Activated T-helper 17 cell treated with anti-CD3 and anti-CD28 coated beads, Interleukin-2, amount 50 U/mL, for 72 hours (primary cell): ENCODE measurements around the gene TBC1D22B. TPM values are rescaled to one million over a fixed set of nuclear protein-coding genes. Genes with fewer than 3 reads are reported as not detected.

ENCODE experiments used
- ATAC-seq: fragments of 150-1000 bp; cut with Tn5 transposase; replicated peaks from 2 replicates; pipeline ENCODE4 v1.10.0; 2021; ENCODE audit warnings: mild to moderate bottlenecking, moderate library complexity
- H3K27ac Mint-ChIP-seq: one replicate; pipeline ENCODE4 v1.8.0; 2022; ENCODE audit warnings: mixed read lengths
- H3K27me3 Mint-ChIP-seq: one replicate; pipeline ENCODE4 v1.8.0; 2022; ENCODE audit warnings: mixed read lengths
- H3K36me3 Mint-ChIP-seq: one replicate; pipeline ENCODE4 v1.8.0; 2022; ENCODE audit warnings: low read depth, mild to moderate bottlenecking, mixed read lengths
- H3K4me1 Mint-ChIP-seq: one replicate; pipeline ENCODE4 v1.8.0; 2022; ENCODE audit warnings: mixed read lengths
- H3K4me3 Mint-ChIP-seq: one replicate; pipeline ENCODE4 v1.8.0; 2022; ENCODE audit warnings: mild to moderate bottlenecking, mixed read lengths
- H3K9me3 Mint-ChIP-seq: one replicate; pipeline ENCODE4 v1.8.0; 2022; ENCODE audit warnings: mixed read lengths
- total RNA-seq, 2 donors: library from RNA; stranded (reverse); gene quantifications; one replicate each; pipeline ENCODE4 v1.2.3, GENCODE V29; 2022

Gene TBC1D22B
- total RNA-seq, 2 donors from 2014 or later = 11.4 to 12.2 TPM

DNA sequence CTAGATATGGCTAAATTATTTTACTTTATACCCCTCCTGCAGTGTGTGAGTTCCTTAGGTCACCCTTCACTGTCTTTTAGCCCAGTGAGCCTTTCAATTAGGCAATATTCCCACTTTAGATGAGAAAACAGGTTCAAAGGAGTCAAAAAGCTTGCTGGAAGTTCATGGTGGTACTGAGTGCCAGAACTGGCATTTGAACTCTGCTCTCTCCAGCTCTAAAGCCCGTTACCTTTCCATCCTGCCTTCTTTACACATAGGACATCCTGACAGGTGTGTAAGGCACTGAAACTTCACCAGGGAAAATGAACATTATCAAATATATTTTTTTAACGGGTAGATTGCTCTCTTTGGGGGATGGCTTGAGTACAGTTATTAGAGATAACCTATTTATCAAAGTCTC lies 11.5 kb downstream of the TBC1D22B start:
- Mint-ChIP-seq H3K9me3 (no peaks in the 10 kb centered on the region), H3K4me3 (no peak overlapping the region), H3K4me1 (peaks cover 36% of the 10 kb centered on the region), H3K27me3 (no peaks in the 10 kb centered on the region), H3K36me3 (peaks cover 46% of the 10 kb centered on the region), H3K27ac (no peak overlapping the region)
- no peak for ATAC-seq

DNA sequence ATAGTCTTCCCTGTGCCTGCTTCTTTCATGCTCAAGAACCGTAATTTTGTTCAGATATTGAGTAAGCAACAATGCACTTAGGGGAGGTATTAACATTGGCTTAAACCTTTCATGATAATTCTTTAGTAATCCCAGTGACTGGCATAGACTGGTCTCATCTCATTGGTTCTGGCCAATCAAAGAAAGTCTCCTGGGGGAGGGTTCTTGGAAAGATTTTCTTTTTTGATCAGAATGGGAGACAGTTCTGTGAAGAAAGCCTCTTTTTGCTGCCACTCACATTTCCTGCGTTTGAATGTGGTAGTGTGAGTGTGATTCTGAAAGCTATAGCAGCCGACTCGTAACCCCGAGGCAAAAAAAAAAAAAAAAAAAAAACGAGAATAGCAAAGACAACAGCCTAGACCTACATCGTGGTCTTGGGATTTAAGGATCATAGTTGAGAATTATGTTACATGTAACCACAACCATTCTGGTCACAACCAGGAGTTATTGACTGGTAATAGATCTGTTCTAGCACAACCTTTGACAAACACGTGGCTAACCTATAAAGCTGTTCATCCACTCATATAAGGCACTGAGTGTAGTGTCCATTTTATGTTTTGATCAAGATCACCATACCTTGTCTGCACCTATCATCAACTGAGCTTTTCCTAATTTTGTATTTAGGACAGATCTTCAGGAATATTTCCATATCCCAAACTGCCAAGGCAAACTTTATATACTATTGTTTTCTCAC lies 15.4 kb downstream of the TBC1D22B start:
- H3K27ac Mint-ChIP-seq = peak overlapping the region; percentile 69
- no peaks in the 10 kb centered on the region for H3K9me3 Mint-ChIP-seq
- H3K4me3 Mint-ChIP-seq = peak overlapping the region; percentile 66
- peaks cover 49% of the 10 kb centered on the region for H3K36me3 Mint-ChIP-seq
- ATAC-seq = peak; percentile 80
- peaks cover 34% of the 10 kb centered on the region for H3K4me1 Mint-ChIP-seq
- no peaks in the 10 kb centered on the region for H3K27me3 Mint-ChIP-seq

DNA sequence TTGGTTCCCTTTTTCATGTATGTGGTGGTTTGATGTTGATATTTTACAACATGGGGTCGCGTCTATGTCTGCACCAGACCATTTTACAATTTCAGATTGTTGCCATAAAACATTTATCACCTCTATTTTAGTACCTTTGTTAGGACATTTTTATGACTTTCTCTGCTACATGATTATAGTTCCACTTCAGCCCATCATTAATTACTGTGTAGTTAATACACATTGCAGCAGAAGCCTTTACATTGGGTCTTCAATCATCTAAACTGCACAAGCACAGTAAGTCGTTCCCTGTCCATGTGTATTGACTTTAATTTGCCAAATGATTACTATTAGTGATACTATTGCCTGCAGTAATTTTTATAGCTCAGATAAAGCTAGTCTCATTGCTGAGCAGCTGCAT lies 16.1 kb downstream of the TBC1D22B start:
- H3K9me3 Mint-ChIP-seq = no peaks in the 10 kb centered on the region
- peak overlapping the region; percentile 69 for H3K27ac Mint-ChIP-seq
- H3K36me3 Mint-ChIP-seq = peaks cover 42% of the 10 kb centered on the region
- peaks cover 34% of the 10 kb centered on the region for H3K4me1 Mint-ChIP-seq
- H3K27me3 Mint-ChIP-seq = no peaks in the 10 kb centered on the region
- no peak for ATAC-seq
- peak overlapping the region; percentile 66 for H3K4me3 Mint-ChIP-seq

DNA sequence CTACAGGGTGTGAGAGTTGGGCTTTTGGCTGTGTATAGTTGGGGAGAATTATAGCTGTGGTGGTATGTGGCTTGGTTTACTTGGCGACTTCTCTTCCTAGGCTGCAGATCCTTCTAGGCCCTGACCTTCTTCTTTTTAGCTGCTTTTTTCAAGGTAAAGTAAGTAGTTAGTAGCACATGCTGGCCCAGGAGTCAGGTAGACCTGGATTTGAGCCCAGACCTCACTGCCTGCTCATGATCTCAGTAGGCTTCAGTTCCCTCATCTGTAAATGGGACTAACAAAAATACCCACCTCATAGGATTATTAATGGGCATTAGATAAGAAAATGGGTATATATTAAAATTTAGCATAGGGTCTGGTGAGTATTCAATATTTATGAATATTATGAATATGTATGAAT lies 17.8 kb downstream of the TBC1D22B start:
- Mint-ChIP-seq H3K27me3 (no peaks in the 10 kb centered on the region), H3K4me1 (peaks cover 35% of the 10 kb centered on the region), H3K36me3 (peaks cover 43% of the 10 kb centered on the region), H3K4me3 (no peak overlapping the region), H3K9me3 (no peaks in the 10 kb centered on the region), H3K27ac (no peak overlapping the region)
- no peak for ATAC-seq

DNA sequence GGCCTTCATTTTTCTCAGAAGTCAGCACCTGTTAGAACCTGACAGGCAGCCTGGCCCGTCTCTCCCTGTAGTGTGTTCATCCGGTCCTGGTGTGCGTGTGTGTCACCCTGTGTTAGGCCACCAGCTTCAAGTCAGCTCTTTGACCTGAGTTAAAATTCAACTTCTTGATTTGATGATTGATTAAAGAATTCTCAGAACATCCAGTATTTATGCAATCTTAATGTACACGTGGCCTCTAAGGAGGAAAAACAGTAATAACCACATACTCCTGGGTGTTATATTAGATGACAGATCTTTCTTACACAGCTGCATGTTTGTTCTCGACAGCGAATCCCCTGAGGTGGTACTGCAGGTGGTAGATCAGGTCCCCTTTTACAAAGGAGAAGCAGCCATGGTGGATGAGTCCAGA lies 19.4 kb downstream of the TBC1D22B start:
- Mint-ChIP-seq H3K27me3 (no peaks in the 10 kb centered on the region), H3K27ac (no peak overlapping the region), H3K9me3 (no peaks in the 10 kb centered on the region), H3K4me3 (no peak overlapping the region), H3K36me3 (peaks cover 49% of the 10 kb centered on the region), H3K4me1 (peaks cover 35% of the 10 kb centered on the region)
- no peak for ATAC-seq

DNA sequence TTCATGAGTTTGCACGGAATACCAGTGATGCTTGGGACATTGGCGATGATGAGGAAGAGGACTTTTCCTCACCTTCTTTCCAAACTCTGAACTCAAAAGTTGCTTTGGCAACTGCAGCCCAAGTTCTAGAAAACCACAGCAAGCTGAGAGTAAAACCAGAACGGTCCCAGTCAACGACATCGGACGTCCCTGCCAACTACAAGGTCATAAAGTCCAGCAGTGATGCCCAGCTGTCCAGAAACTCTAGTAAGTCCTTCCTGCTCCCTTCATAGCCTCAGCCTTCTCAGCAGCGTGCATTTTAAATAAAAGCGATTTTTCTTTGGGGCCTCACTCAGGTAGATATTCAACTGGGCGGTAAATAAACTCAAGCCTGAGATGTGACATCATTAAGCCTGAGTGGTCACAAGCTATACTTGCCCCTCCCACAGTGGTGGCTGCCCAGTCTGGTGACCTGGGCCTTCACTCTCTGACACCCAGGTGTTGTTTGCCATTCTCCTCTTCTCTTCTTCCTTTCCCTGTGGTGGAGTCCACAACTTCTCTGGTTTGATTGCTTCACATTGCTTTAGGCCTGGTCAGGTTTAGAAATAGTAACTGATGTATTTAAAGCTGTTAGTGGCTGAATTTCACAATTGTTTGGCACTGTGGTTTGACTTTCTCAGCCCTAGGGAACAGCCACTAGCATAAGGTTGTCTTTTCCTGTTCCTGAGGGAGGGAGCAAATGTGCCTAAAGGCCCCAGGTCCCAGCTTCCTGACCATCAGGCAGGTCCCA lies 22.0 kb downstream of the TBC1D22B start:
- Mint-ChIP-seq H3K9me3 (no peaks in the 10 kb centered on the region), H3K27me3 (no peaks in the 10 kb centered on the region), H3K36me3 (peaks cover 60% of the 10 kb centered on the region), H3K4me1 (peaks cover 21% of the 10 kb centered on the region), H3K27ac (peak overlapping the region; percentile 58), H3K4me3 (no peak overlapping the region)
- ATAC-seq = no peak

DNA sequence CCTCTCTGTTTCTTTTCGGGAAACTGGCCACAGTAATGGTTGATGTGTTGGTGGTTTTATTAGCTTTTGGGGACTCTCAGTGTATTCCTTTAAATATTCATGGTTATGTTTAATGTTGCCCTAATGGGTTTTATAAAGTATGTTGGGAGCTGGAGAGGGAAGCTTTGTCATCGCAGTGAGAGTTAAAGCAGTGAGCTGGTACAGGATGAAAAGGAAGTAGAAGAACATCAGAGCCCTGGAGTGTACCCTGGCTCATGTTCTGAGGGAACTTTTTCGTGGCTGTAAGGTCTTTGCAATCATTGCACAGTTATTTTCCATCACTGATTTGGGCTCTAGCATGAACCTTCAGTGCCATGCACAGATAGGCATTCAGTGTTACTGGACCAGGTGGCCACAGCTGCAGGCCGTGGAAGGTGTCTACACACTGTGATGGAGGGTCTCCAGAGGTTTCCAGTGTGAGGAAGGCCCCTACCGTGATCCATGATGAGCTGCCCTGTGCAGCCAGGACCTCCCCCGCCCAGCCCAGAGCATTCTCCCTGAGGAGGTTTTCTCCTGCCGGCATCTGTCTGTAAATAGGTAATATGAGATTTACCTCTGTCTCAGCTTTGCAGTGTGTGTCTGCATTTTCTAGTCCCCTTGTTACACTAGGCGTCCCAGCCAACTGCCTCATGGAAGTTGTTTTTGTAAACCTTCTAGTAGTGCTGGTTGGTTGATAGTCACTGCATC lies 22.8 kb downstream of the TBC1D22B start:
- Mint-ChIP-seq H3K4me1 (peaks cover 17% of the 10 kb centered on the region), H3K27me3 (no peaks in the 10 kb centered on the region), H3K4me3 (no peak overlapping the region), H3K9me3 (no peaks in the 10 kb centered on the region), H3K27ac (peak overlapping the region; percentile 58), H3K36me3 (peaks cover 66% of the 10 kb centered on the region)
- ATAC-seq = no peak

DNA sequence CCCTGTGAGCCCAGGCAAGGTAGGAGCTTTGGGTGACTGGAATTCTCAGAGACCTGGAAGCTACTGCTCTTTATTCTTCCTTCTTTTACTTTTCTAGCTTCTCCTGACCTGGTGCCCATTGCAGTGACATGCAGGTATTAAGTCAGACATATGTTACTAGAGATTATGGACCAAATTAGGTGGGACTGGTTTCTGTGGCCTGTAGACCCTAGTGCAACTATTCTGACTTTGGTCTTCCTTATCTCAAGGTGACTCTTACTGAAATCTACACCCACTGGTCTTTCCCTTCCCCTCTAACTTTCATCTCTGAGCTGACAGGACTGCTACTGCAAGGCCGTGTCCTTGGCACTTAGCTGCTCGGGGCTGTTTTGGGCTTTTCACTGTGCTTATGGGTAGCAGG lies 24.8 kb downstream of the TBC1D22B start:
- no peaks in the 10 kb centered on the region for H3K9me3 Mint-ChIP-seq
- ATAC-seq = no peak
- peak overlapping the region; percentile 13 for H3K27ac Mint-ChIP-seq
- H3K36me3 Mint-ChIP-seq = peaks cover 85% of the 10 kb centered on the region
- H3K27me3 Mint-ChIP-seq = no peaks in the 10 kb centered on the region
- no peak overlapping the region for H3K4me3 Mint-ChIP-seq
- H3K4me1 Mint-ChIP-seq = peaks cover 9% of the 10 kb centered on the region

DNA sequence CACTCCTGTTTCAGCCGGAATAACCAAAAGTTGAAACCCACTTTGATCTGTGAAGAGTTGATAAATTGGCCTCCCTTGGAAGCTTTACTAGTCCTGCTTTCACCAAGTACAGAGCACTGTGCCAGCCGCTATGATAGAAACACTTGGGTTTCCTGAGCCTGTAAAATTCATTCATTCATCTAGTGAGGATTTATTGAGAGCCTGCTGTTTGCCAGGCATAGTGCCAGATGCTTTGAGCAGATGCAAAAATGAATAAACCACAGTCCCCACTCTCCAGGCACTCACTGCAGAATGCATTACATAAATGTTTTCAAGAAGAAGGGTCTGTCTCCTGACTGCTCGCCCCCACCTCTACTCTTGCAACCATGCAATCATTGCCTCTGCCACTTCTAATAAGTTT lies 25.7 kb downstream of the TBC1D22B start:
- Mint-ChIP-seq H3K4me3 (no peak overlapping the region), H3K4me1 (peaks cover 18% of the 10 kb centered on the region), H3K27ac (no peak overlapping the region), H3K9me3 (no peaks in the 10 kb centered on the region), H3K36me3 (peaks cover 94% of the 10 kb centered on the region), H3K27me3 (no peaks in the 10 kb centered on the region)
- no peak for ATAC-seq

DNA sequence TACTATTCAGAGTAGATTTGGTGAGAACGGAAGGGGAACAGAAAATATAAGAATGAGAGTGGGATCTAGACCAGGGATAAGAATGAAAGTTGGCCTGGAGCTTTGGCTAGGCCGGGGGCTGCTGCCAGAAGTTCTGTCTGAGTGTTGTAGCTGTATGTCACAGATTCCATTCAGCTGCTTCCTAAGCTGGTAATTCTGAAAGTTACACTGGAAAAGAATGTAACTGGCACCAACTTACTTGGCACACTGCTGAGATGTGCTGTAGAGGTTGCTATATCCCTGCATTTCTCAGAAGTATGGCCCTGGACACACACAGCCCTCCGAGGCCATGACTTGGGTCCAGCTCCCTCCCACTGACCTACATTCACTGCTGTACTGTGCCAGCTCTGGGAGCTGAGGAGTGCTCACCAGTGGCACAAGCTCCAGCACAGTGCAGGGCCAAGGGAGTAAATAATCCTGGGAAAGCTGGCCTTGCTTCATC lies 26.1 kb downstream of the TBC1D22B start:
- Mint-ChIP-seq H3K9me3 (no peaks in the 10 kb centered on the region), H3K4me1 (peaks cover 20% of the 10 kb centered on the region), H3K27ac (no peak overlapping the region), H3K27me3 (no peaks in the 10 kb centered on the region), H3K36me3 (peaks cover 95% of the 10 kb centered on the region), H3K4me3 (no peak overlapping the region)
- no peak for ATAC-seq

DNA sequence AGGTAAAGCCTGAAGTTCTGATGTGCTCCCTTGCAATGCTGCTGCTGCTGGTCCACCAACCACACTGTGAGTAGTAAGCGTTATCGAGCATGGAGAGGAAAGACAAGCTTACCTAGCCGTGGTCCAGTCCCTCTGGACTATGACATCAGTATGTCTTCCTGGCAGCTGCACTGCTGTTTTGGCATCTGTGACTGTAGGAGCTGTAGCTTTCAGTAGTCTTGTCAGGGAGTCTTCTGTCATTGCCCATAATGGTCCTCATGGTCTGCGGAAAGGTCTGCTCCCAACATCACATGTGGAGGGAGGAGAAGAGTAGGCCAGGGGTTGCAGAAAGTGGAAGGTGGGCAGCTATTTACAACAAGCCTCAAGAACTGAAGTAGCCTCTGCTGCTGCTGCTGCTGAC lies 27.2 kb downstream of the TBC1D22B start:
- Mint-ChIP-seq H3K4me3 (no peak overlapping the region), H3K4me1 (peaks cover 26% of the 10 kb centered on the region)

DNA sequence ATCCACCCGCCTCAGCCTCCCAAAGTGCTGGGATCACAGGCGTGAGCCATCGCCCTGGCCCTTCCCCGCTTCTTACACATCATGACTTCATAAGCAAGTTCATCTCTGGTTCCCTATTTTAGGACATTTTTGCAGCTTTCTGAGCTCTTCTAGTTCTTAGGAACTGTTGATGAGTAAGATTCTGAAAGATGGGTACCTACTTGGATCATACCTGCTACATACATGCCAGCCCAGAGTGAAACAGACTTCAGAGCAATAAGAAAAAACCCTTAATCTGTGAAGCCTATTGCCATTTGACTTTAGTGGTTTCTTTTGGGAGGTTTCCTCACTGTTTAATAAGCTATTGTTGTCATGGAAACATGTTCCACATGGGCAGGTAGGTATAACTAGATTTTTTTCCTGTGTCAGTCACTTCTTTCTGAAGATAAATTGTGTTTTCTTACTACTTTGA lies 28.3 kb downstream of the TBC1D22B start:
- Mint-ChIP-seq H3K36me3 (peaks cover 84% of the 10 kb centered on the region), H3K9me3 (no peaks in the 10 kb centered on the region), H3K27ac (peak overlapping the region; percentile 41), H3K27me3 (no peaks in the 10 kb centered on the region), H3K4me1 (peaks cover 31% of the 10 kb centered on the region), H3K4me3 (no peak overlapping the region)
- ATAC-seq = peak; percentile 9

More for the DNA sequence above, 27.2 kb downstream of the TBC1D22B start:
- H3K9me3 Mint-ChIP-seq = no peaks in the 10 kb centered on the region
- no peaks in the 10 kb centered on the region for H3K27me3 Mint-ChIP-seq
- no peak overlapping the region for H3K27ac Mint-ChIP-seq
- peaks cover 85% of the 10 kb centered on the region for H3K36me3 Mint-ChIP-seq
- no peak for ATAC-seq

DNA sequence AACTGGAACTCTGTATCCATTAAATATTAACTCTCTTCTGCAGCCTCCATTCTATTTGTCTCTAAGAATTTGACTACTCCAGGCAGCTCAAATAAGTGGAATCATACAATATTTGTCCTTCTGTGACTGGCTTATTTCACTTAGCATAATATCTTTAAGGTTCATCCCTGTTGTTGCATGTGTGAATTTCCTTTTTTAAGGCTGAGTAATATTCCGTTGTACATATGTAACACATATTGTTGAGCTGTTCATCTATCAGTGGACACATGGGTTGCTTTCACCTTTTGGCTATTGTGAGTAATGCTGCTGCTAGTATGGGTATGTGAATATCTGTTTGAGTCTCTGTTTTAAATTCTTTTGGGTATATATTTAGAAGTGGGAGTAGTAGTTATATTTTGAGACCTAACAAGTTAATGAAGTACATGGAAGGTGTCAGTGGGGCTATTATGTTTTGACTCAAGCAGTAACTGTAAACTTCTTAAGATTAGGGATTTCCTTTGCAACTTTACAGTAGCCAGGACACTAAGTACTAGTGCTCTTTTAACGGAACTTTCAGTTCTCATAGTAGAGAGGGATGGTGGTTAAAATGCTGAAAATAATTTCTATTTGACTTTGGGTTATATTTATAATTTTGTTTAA lies 30.1 kb downstream of the TBC1D22B start:
- no peaks in the 10 kb centered on the region for H3K9me3 Mint-ChIP-seq
- no peak overlapping the region for H3K4me3 Mint-ChIP-seq
- H3K36me3 Mint-ChIP-seq = peaks cover 84% of the 10 kb centered on the region
- peaks cover 38% of the 10 kb centered on the region for H3K4me1 Mint-ChIP-seq
- H3K27ac Mint-ChIP-seq = no peak overlapping the region
- no peaks in the 10 kb centered on the region for H3K27me3 Mint-ChIP-seq
- ATAC-seq = no peak

DNA sequence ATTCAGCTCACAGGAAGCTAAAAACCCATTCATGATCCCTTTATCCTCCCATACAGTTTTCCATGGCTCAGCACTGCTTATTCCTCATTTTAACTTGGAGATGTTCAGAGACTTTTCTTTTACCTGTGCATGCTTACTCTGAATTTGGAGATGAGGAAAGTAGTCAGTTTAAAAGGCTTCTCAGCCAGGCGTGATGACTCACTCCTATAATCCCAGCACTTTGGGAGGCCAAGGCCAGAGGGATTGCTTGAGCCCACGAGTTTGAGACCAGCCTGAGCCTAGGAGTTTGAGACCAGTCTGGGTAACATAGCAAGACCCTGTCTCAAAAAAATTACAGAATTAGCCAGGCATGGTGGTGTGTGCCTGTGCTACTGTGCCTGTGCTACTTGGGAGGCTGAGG lies 30.7 kb downstream of the TBC1D22B start:
- Mint-ChIP-seq H3K9me3 (no peaks in the 10 kb centered on the region), H3K27ac (no peak overlapping the region), H3K4me1 (peaks cover 38% of the 10 kb centered on the region), H3K27me3 (no peaks in the 10 kb centered on the region), H3K36me3 (peaks cover 84% of the 10 kb centered on the region), H3K4me3 (no peak overlapping the region)
- no peak for ATAC-seq
